ENCODE measurements around the gene DLEC1.
"Not testable (repeated sequence)": the region's sequence is repeated elsewhere in the genome, so short reads cannot be mapped to it uniquely, and the experiment has no call there.

The DLEC1 gene

DNA sequence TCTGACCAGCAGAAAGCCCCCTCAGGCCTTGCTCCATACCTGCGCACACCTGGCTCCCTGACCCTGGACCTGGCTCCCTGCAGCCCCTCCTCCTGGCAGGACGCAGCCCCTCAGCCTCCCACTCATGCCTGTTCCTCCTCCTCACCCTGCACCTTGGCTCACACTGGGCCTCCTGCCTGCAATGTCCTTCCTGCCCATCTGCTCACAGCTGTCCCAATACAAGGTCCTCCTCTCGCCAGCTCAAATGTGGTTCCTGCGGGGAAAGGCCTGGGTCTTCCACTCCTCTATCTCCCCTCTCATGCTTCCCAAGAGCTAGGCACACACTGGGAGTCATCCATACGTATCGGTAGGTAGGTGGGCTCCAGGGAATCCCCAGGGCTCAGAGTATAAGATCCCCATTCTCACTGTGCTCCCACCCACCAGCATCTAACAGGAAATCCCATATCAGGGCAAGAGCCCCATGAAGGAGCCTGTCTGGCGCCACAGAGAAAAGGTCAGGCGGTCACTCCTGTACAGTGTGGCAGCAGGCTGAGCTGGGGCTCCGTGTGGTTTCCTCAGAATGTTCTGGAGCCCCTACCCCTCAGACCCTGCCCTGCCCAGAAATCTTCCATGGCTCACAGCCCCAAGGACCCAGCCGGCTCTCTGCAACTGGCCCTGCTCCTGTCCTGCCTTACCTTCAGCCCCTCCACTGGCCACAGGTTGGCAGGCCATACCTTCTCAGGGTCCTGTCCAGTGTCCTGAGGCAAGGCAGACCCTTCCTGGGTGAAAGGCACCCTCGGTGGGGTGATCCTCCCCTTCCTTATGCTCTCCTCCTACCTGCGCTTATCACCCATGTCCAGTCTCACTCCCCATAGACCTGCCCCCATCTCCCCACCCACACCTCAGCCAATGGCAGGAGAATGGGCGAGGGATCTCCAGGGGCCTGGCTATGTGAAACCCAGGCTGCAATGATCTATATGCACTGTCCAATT is 20.4 kb upstream of the DLEC1 start:
- DNase-seq (ENCODE audit: low read depth), result no peak

DNA sequence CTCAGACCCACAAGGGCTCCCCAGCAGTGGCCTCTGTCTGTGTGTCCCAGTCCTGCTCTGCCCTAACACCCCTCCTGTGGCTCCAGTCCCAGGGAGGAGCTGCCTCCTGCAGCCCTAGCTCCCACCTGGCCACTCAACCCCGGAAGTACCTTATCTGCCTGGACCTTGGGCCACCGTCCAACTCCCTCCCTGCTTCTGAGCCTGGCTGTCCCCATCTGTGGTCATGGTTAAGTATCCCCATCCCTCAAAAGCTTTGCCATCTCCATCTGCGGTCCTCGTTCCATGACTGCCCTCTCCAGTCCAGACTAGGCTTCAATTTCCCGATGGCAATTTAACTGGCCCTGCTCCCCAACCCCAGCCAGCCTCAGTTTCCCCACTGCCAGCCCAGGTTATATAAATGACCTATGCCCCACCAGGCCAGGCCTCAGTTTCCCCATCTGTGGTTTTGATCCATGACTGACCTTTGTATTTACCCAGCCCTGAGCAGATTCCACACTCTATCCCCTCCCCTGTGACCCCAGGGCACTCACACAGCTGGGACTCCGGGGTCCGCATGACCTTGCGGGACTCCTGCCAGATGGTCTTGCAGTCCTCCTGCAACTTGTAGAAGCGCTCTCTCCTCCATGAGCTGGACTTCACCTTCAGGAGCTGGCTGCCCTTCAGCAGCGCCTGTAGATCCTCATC is 19.2 kb upstream of the DLEC1 start:
- no peak for DNase-seq (ENCODE audit: low read depth)

GRCh38 chr3:38020342-38020726 is 18.7 kb upstream of the DLEC1 start:
- no peak for DNase-seq (ENCODE audit: low read depth)

- DNase-seq (ENCODE audit: low read depth), result no peak
Measured at GRCh38 chr3:38021196-38021595, 17.8 kb upstream of the DLEC1 start.

DNA sequence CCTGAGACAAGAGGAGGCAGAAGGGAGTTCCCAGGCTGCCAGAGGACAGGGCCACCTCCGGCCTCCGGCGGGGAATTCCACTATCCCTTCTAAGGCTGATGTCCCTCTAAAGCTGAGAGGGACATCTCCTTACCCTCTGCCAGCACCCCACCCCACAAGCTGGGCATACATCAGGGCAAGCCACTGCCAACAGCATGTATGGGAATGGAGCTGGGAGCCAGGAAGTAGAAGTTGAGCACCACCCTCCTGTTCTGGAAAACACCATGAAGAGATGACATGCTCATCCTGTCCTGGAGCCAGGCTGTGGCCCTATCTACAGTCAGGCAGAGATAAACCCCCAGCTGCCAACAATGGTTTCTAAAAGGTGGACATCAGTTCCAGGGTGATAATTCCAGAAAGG is 16.7 kb upstream of the DLEC1 start:
- DNase-seq (ENCODE audit: low read depth), result no peak

- no peak for DNase-seq (ENCODE audit: low read depth)
Measured at GRCh38 chr3:38022896-38023709, 15.9 kb upstream of the DLEC1 start.

DNA sequence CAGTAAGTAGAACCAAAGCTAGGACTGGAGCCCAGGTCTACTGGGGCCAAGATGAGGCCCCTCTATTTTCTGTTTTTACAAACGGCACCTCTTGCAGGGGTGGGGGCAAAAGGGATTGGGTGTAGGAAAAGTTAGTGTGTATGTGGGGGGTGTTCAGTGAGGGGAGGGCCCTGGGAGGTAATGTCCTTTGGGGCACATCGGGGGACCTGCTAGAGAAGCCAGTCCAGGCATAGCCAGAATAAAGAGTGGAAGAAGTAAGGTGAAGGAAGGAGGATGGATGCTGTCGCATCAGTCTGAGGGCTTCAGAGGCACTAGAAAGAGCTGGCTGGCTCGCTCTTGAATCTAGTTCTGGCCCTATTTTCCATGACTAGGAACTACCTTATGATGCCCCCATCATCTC is 12.2 kb upstream of the DLEC1 start:
- DNase-seq (ENCODE audit: low read depth), result no peak

- no peak for DNase-seq (ENCODE audit: low read depth)
Measured at GRCh38 chr3:38027466-38028465, 11.2 kb upstream of the DLEC1 start.

- DNase-seq (ENCODE audit: low read depth), result peak; percentile 13
Measured at GRCh38 chr3:38028621-38029361, 10.2 kb upstream of the DLEC1 start.

DNA sequence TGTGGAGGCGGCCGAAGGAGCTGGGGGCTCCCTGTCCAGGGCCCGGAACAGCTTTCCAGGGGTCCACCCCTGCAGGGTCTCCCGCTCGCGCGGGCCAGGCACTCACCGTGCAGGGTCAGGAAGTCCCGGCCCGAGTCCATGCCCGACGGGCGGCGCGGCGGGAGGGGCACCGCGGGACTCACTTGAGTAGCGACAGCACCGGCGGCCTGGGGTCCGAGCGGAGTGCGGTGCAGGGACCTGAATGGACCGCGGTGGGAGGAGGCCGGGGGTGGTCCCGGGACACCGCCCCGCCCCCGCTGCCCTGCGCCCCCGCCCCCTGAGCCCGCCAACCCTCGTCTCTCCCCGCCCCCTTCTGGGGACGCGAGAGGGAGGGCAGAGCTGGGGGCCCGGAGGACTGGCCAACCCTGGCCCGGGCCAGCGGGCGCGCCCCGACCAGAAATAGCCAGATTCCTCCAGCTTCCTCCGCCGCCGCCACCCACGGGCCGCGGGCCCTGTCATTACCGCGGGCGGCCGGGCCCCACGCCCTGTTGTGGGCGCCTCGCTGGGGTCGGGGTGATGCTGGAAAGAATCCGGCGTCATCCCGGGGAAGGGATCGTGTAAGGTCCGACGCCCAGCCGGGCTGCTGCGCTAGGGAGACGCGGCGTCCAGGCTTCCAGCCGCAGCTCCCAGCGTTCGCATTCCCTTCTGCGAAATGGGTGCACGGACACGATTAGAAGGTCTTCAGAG is 9.4 kb upstream of the DLEC1 start, which contains the start of gene PLCD1:
Gene PLCD1, minus strand, starts transcription at position 243 of the 726 bp plus-strand sequence. Its CDS starts 103 bp downstream, at position 140.
- peak; percentile 80 for DNase-seq (ENCODE audit: low read depth)

DNA sequence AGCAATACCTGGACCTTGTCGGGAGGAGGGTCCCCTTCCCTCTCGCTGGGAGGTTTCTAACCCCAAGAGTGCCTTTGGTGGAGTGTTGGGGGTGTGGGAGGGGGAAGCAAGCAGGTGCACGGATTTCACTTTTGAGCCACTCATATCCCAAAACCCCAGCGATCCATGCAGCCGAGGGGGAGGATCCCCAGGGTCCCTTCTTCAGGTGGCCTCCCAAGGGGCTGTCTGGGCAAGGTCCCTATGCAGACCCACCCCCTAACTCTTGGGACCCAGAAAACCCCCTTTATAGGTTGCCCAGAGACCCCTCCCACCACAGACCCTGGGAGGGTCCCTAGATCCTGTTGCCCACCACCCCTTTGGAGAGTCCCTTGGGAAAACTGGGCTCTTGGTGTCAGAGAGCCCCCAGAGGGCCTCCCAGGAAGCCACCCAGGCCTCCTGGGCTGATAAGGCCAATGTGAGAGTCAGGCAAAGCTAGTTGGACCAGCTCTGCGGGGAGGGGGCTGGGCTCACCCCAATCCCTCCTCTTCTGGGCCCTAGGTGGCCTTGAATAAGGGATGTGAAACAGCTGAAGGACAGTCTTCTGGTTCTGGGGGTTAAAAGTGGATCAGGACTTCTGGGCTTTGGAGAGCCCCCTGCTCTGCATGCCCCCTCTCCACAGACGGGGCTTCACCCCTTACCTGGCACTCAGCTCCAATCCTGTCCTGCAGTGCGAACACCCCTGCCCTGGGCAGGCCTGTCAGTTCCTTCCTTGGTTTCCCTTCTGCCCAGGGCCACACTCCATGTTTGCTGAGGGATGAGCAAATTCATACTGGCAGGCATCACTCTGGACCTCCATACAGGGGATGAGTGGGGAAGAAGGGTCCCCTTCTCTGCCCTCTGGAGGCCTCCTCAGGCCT is 8.6 kb upstream of the DLEC1 start:
- DNase-seq (ENCODE audit: low read depth), result no peak

DNA sequence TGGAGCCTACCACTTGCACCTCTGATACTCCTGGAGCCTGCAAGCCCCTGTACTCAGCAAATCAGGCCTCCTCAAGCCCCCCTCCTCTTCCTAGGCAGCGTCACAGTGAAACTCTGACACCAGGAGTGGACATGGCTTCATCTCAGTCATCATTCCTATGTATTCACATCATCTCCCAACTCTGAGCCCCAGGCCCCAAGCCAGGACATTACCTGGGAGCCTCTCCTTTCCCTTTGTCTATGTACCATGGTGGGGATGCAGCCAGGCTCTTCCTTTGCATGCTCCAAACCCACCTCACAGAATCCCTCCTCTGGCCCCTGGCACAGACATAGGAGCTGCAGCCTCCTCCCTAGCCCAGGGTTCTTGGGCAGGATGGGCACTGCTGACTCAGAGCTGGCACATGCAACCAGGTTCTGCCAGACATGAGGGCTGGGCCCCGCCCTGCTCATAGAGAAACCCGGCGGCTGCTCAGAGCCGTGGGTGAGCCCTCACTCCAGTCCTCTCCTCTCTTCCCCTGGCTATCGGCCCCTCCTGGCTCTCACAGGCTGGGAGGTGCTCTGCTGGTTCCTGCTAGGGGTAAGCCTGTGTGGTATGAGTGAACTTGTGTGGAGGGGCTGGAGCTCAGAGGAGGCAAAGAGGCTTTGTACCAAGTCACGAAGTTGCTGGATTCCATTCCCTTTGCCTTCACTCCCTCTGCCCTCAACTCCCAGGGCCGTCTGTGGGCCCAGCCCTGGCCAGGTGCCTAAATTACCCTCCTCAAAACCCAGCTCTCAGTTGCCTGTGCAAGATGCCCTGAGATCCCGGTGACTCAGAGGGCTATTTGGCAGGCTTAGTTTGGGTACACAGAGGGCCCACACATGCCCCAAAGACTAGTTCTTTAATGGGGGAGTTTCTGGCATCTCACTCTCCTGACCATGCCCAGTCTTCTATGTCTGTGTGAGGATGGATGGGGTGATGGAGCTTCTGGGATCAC is 7.7 kb upstream of the DLEC1 start:
- DNase-seq (ENCODE audit: low read depth), result peak; percentile 51

- DNase-seq (ENCODE audit: low read depth), result no peak
Measured at GRCh38 chr3:38032328-38032865, 6.6 kb upstream of the DLEC1 start.

DNA sequence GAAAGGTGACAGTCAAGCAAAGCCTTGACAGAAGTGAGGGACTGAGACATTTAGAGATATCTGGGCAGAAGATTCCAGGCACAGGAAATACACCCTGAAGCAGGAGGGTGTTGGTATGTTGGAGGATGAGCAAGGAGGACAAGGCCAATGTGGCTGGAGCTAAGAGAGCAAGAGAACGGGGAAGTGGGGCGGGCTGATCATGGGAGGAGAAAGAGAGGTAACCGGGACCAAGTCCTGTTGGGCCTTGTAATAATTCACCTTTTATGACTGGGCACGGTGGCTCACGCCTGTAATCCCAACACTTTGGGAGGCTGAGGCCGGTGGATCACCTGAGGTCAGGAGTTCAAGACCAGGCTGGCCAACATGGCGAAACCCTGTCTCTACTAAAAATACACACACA is 5.4 kb upstream of the DLEC1 start:
- not testable (repeated sequence) for DNase-seq (ENCODE audit: low read depth)

DNA sequence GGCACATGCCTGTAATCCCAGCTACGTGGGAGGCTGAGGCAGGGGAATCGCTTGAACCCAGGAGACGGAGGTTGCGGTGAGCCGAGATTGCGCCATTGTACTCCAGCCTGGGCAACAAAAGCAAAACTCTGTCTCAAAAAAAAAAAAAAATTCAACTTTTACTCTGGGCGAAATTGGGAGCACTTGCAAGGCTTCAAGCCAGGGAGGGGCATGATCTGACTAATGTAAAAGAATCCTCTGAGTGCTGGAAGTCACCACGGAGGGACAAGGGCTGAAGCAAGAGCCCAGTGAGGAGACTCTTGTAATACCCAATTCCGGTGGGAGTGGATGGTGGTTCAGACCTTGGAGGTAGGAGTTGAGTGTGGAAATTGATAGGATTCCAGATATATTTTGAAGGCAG is 4.7 kb upstream of the DLEC1 start:
- not testable (repeated sequence) for DNase-seq (ENCODE audit: low read depth)

DNA sequence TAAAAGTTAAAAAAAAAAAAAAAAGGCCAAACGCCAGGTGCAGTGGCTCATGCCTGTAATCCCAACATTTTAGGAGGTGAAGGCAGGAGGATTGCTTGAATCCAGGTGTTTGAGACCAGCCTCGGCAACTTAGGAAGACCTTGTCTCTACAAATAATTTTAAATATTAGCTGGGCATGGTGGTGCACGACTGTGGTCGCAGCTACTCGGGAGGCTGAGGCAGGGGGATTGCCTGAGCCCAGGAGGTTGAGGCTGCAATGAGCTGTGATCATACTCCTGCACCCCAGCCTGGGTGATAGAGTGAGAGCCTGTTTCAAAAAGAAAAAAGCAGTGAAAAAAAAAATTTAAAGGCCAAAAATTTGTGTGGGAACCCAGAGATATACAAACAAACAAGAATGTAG is 2.7 kb upstream of the DLEC1 start:
- no peak for DNase-seq (ENCODE audit: low read depth)

DNA sequence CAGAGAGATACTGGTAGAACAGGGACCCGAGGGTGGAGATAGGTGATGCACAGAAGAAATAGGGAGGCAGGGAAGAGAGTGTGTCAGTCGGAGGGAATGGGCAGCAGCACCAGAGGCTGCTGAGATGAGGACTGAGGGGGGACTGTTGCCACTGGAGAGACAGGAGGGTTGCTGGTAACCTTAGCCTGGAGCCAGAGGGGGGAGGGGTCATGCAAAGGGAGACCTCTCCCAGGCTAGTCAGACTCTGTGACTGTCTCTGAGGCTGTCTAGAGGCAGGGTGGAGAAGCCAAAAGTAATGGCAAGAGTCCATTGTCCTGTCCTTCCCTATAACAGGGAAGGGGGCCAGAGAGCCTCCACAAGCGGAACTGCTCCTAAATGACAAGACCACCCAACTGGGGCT is 2.1 kb upstream of the DLEC1 start:
- no peak for DNase-seq (ENCODE audit: low read depth)

Measured in EH (cell line).